ENCODE measurements around the gene CDH26. TPM values are rescaled to one million over a fixed set of nuclear protein-coding genes. Genes with fewer than 3 reads are reported as not detected.
A peak's percentile ranks its signal among the peaks of the same experiment; 100 is the strongest.

CDH26 gene
- total and polyA plus RNA-seq, 2 of the 13 experiments (the other 11 are each of a cell fraction or from before 2014, with no cell fraction given) = 0.40 to 1.1 TPM

DNA sequence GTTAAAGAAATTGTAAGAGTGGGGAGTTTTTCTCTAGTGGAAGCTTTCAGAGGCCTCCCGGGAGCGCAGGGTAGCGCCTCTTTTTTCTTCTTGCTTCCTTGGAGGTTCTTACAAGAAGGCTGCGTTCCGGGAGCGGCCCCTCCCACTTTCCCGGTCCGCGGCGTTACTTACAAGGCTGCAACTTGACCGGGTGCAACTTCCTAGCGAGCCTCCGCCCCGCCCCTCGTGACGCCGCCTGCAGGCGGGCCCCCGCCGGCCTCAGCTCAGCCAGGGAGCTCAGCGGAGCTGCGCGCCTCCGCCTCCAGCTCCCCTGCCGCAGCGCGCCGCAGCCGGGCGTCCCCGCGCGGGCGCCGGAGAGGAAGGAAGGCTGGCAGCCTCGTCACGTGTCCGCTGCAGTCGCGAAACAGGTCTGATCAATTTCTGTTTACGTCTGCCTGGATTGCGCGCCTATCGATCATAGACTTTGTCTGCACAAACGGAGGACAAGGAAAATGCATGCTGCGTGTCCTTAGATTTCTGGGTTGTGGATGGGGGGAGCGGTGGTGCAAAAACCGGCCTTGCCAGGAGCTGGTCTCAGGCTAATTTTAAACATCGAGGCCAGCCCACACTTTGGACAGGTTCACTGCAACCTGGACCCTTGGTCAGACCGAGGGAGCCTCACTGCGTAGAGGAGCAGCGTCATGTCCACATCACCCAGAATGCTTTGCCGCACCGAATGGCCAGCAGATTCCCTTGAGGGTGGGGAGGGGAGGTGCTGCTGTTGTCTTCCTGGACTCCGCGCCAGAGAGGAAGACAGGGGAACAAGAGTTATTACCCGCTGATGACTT, 17.9 kb upstream of the CDH26 start, which contains the start of the genes FAM217B and PPP1R3D (continued):
- TF ChIP-seq NFE2 (CRISPR knock-in tag; IDR thresholded peaks at IDR 0.05) = 0 out of 2 replicates have a peak, but pooled peaks have one; percentile 39
- TF ChIP-seq, protein P1, sequence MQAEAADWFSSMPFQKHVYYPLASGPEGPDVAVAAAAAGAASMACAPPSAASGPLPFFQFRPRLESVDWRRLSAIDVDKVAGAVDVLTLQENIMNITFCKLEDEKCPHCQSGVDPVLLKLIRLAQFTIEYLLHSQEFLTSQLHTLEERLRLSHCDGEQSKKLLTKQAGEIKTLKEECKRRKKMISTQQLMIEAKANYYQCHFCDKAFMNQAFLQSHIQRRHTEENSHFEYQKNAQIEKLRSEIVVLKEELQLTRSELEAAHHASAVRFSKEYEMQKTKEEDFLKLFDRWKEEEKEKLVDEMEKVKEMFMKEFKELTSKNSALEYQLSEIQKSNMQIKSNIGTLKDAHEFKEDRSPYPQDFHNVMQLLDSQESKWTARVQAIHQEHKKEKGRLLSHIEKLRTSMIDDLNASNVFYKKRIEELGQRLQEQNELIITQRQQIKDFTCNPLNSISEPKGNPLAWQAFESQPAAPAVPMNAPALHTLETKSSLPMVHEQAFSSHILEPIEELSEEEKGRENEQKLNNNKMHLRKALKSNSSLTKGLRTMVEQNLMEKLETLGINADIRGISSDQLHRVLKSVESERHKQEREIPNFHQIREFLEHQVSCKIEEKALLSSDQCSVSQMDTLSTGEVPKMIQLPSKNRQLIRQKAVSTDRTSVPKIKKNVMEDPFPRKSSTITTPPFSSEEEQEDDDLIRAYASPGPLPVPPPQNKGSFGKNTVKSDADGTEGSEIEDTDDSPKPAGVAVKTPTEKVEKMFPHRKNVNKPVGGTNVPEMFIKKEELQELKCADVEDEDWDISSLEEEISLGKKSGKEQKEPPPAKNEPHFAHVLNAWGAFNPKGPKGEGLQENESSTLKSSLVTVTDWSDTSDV (CRISPR knock-in tag; IDR thresholded peaks at IDR 0.05) = no peak
- TF ChIP-seq, protein P2, sequence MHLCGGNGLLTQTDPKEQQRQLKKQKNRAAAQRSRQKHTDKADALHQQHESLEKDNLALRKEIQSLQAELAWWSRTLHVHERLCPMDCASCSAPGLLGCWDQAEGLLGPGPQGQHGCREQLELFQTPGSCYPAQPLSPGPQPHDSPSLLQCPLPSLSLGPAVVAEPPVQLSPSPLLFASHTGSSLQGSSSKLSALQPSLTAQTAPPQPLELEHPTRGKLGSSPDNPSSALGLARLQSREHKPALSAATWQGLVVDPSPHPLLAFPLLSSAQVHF (CRISPR knock-in tag; IDR thresholded peaks at IDR 0.05) = peak; percentile 46; the same call in 1 of the 2 replicates
- TF ChIP-seq ZKSCAN1 (IDR thresholded peaks at IDR 0.05; ENCODE audit: low read length) = peak; percentile 40; the same call in 1 of the 2 replicates
- TF ChIP-seq AGO1 (IDR thresholded peaks at IDR 0.05; ENCODE audit: low read depth, low read length, poor library complexity, severe bottlenecking) = peak; percentile 72
- no peak; the same call in 1 of the 2 replicates for TF ChIP-seq RXRB (CRISPR knock-in tag; IDR thresholded peaks at IDR 0.05; ENCODE audit: borderline replicate concordance)
- no peak for TF ChIP-seq ZSCAN12 (CRISPR knock-in tag; IDR thresholded peaks at IDR 0.05)
- TF ChIP-seq ZFX (CRISPR knock-in tag; IDR thresholded peaks at IDR 0.05; ENCODE audit: low read depth) = peak; percentile 90
- TF ChIP-seq TBX2 (CRISPR knock-in tag; IDR thresholded peaks at IDR 0.05; ENCODE audit: borderline replicate concordance) = peak; percentile 55
- peak; percentile 96 for TF ChIP-seq ZNF431 (CRISPR knock-in tag; IDR thresholded peaks at IDR 0.05; ENCODE audit: borderline replicate concordance, low read depth)
- TF ChIP-seq GABPA (IDR thresholded peaks at IDR 0.05; ENCODE audit: low read depth, low read length) = no peak
- TF ChIP-seq GABPA (CRISPR knock-in tag; IDR thresholded peaks at IDR 0.05; ENCODE audit: low read depth) = peak; percentile 53
- TF ChIP-seq RFXAP (CRISPR knock-in tag; IDR thresholded peaks at IDR 0.05; ENCODE audit: borderline replicate concordance) = no peak; the same call in 1 of the 2 replicates
- TF ChIP-seq, protein P3, sequence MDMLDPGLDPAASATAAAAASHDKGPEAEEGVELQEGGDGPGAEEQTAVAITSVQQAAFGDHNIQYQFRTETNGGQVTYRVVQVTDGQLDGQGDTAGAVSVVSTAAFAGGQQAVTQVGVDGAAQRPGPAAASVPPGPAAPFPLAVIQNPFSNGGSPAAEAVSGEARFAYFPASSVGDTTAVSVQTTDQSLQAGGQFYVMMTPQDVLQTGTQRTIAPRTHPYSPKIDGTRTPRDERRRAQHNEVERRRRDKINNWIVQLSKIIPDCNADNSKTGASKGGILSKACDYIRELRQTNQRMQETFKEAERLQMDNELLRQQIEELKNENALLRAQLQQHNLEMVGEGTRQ (IDR thresholded peaks at IDR 0.05; ENCODE audit: low read depth, low read length) = peak; percentile 87
- TF ChIP-seq, protein P3 (CRISPR knock-in tag; IDR thresholded peaks at IDR 0.05; ENCODE audit: borderline replicate concordance) = peak; percentile 80; the same call in 1 of the 2 replicates
- TF ChIP-seq, protein P4, sequence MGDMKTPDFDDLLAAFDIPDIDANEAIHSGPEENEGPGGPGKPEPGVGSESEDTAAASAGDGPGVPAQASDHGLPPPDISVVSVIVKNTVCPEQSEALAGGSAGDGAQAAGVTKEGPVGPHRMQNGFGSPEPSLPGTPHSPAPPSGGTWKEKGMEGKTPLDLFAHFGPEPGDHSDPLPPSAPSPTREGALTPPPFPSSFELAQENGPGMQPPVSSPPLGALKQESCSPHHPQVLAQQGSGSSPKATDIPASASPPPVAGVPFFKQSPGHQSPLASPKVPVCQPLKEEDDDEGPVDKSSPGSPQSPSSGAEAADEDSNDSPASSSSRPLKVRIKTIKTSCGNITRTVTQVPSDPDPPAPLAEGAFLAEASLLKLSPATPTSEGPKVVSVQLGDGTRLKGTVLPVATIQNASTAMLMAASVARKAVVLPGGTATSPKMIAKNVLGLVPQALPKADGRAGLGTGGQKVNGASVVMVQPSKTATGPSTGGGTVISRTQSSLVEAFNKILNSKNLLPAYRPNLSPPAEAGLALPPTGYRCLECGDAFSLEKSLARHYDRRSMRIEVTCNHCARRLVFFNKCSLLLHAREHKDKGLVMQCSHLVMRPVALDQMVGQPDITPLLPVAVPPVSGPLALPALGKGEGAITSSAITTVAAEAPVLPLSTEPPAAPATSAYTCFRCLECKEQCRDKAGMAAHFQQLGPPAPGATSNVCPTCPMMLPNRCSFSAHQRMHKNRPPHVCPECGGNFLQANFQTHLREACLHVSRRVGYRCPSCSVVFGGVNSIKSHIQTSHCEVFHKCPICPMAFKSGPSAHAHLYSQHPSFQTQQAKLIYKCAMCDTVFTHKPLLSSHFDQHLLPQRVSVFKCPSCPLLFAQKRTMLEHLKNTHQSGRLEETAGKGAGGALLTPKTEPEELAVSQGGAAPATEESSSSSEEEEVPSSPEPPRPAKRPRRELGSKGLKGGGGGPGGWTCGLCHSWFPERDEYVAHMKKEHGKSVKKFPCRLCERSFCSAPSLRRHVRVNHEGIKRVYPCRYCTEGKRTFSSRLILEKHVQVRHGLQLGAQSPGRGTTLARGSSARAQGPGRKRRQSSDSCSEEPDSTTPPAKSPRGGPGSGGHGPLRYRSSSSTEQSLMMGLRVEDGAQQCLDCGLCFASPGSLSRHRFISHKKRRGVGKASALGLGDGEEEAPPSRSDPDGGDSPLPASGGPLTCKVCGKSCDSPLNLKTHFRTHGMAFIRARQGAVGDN (CRISPR knock-in tag; IDR thresholded peaks at IDR 0.05) = peak; percentile 99
- TF ChIP-seq, protein P5, sequence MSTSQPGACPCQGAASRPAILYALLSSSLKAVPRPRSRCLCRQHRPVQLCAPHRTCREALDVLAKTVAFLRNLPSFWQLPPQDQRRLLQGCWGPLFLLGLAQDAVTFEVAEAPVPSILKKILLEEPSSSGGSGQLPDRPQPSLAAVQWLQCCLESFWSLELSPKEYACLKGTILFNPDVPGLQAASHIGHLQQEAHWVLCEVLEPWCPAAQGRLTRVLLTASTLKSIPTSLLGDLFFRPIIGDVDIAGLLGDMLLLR (CRISPR knock-in tag; IDR thresholded peaks at IDR 0.05) = peak; percentile 94
- TF ChIP-seq ZSCAN21 (CRISPR knock-in tag; IDR thresholded peaks at IDR 0.05; ENCODE audit: borderline replicate concordance) = peak; percentile 89

All from HepG2 (cell line).